Dermis microvascular lymphatic vessel endothelial cell (primary cell): Measurements from ENCODE around the gene HSPD1. TPM values are rescaled to one million over a fixed set of nuclear protein-coding genes. Genes with fewer than 3 reads are reported as not detected.

Experiments
- DNase-seq, 2 donors: peaks; one replicate each; pipeline versions ENCODE4 v3.0.0 to v3.0.0-alpha.2; 2010; ENCODE audit warnings: low read depth in 2 of 2
- total RNA-seq: library from RNA; depleted of rRNA; stranded (reverse); fragments of >200 nt; gene quantifications from 2 replicates; pipeline ENCODE4 v1.2.1, GENCODE V29; 2014

Gene HSPD1
- total RNA-seq, 1 donor from 2014 or later, result 136 TPM

GRCh38 chr2:197437380-197437779, 62.3 kb downstream of the HSPD1 start:
- DNase-seq, result no peak

Other genes with a start within 250 kb of the HSPD1 start
- gene ANKRD44, start 189.1 kb downstream of the HSPD1 start, total RNA-seq, result 3.6 and 10.4 TPM in 2 replicates
- 140 and 150 TPM in 2 replicates for gene SF3B1, start 64.8 kb downstream of the HSPD1 start, total RNA-seq
- gene COQ10B, start 46.3 kb downstream of the HSPD1 start, total RNA-seq, result 20.5 and 27.8 TPM in 2 replicates
- 30.1 and 63.0 TPM in 2 replicates for gene HSPE1, start 539 bp upstream of the HSPD1 start, total RNA-seq
- gene MOB4, start 16.2 kb upstream of the HSPD1 start, total RNA-seq, result 28.2 and 28.8 TPM in 2 replicates
- 9.8 and 10.6 TPM in 2 replicates for gene RFTN2, start 175.7 kb upstream of the HSPD1 start, total RNA-seq
- 4.1 and 6.8 TPM in 2 replicates for gene MARS2, start 205.5 kb upstream of the HSPD1 start, total RNA-seq